Right cardiac atrium (tissue), 5 donors: ENCODE data around the gene PRKN. TPM values are rescaled to one million over a fixed set of nuclear protein-coding genes. Genes with fewer than 3 reads are reported as not detected.
"Not testable (repeated sequence)": the region's sequence is repeated elsewhere in the genome, so short reads cannot be mapped to it uniquely, and the experiment has no call there.

Experiments used
- ATAC-seq, 2 donors: fragments of 200-7000 bp; cut with Tn5 transposase; one replicate each; pipeline versions ENCODE4 v1.8.0 to v1.9.1; 2020; ENCODE audit warnings: moderate library complexity in 2 of 2, mild to moderate bottlenecking in 1 of 2
- DNase-seq, 3 donors: peaks; one replicate each; pipeline ENCODE4 v3.0.0-alpha.2; 2020
- H3K27ac ChIP-seq: one replicate; pipeline ENCODE4 v1.5.1; 2013; ENCODE audit warnings: mild to moderate bottlenecking, low read length, control low read depth, moderate library complexity
- H3K27me3 ChIP-seq: one replicate; pipeline ENCODE4 v1.6.1; 2013; ENCODE audit not compliant: control insufficient read depth, insufficient read depth
- H3K4me1 ChIP-seq: one replicate; pipeline ENCODE4 v1.6.1; 2013; ENCODE audit warnings: low read length; ENCODE audit not compliant: control insufficient read depth, insufficient read depth
- H3K4me3 ChIP-seq: one replicate; pipeline ENCODE4 v1.5.1; 2013; ENCODE audit warnings: low read length, control low read depth
- H3K9me3 ChIP-seq: one replicate; pipeline ENCODE4 v1.6.1; 2013; ENCODE audit warnings: low read length; ENCODE audit not compliant: control insufficient read depth
- WGBS: extraction: QIAGEN DNeasy Blood & Tissue Kit; methylation state at CpG from one replicate; pipeline ENCODE4 v1.1.7; 2013; 5-methylcytosine and 5-hydroxymethylcytosine counted together
- intact Hi-C, 4 donors: fragments of 100-400 bp; cut with DNase I; formaldehyde crosslinking; loops; one replicate each; pipeline versions ENCODE4 v1.11.0 to v1.14.0; 2022 to 2023
- polyA plus RNA-seq: library from polyadenylated mRNA; stranded (reverse); fragments of 200-250 nt; gene quantifications from one replicate; pipeline ENCODE4 v1.2.3, GENCODE V29; 2013
- total RNA-seq, 4 donors: library from RNA; stranded (reverse); fragmentation: NEBNext Ultra II Directional; extraction: Animal tissue kit (Norgen Biotek cat#: 25700); gene quantifications; one replicate each; pipeline ENCODE4 v1.2.1, GENCODE V29; 2021
- donor health status: healthy with polysubstance abuse.
- donor health status: DM: no; HTN: yes; CAD: no.
- donor health status: DM: no; HTN: no; CAD: no.
- donor health status: DM: no; HTN: yes; CAD: no; lungs with severe emphysema.
- donor health status: DM: yes; HTN: yes; CAD: no.

The PRKN gene
- total and polyA plus RNA-seq, 5 donors: 9.6 to 33.0 (median 24.8) TPM

GRCh38 chr6:161318456-161318855 is 1409.1 kb downstream of the PRKN start:
- H3K9me3 ChIP-seq: peaks cover 2% of the 10 kb centered on the region
- H3K4me3 ChIP-seq: no peak overlapping the region
- H3K27me3 ChIP-seq: no peaks in the 10 kb centered on the region
- intact Hi-C loops: no loop called here
- H3K27ac ChIP-seq: no peak overlapping the region
- ATAC-seq: no peak
- 83% methylated on average over 6 of the region's 6 CpGs for WGBS
- no peak for DNase-seq
- no peaks in the 10 kb centered on the region for H3K4me1 ChIP-seq

- ATAC-seq (no peak), DNase-seq (no peak)
- 92% methylated on average over 3 of the region's 3 CpGs for WGBS
- no peaks in the 10 kb centered on the region for H3K27me3 ChIP-seq
- no peak overlapping the region for H3K4me3 ChIP-seq
- H3K27ac ChIP-seq: no peak overlapping the region
- intact Hi-C loops: no loop called here
- no peaks in the 10 kb centered on the region for H3K4me1 ChIP-seq
- H3K9me3 ChIP-seq: peaks cover 2% of the 10 kb centered on the region
Measured at GRCh38 chr6:161316531-161316930, 1411.0 kb downstream of the PRKN start.

- H3K9me3 ChIP-seq, H3K4me3 ChIP-seq, DNase-seq, H3K27me3 ChIP-seq, ATAC-seq, intact Hi-C loops, H3K4me1 ChIP-seq, H3K27ac ChIP-seq: not testable (repeated sequence)
- 80% methylated on average over 15 of the region's 15 CpGs for WGBS
Measured at GRCh38 chr6:161315246-161315917, 1412.2 kb downstream of the PRKN start.

- WGBS: 93% methylated on average over 20 of the region's 20 CpGs
- ATAC-seq: not testable (repeated sequence)
Measured at GRCh38 chr6:161314541-161315245, 1412.9 kb downstream of the PRKN start.

GRCh38 chr6:161313940-161314509 is 1413.5 kb downstream of the PRKN start:
- H3K4me3 ChIP-seq: no peak overlapping the region
- no peaks in the 10 kb centered on the region for H3K27me3 ChIP-seq
- no peak for DNase-seq
- H3K9me3 ChIP-seq: peaks cover 2% of the 10 kb centered on the region
- no peaks in the 10 kb centered on the region for H3K4me1 ChIP-seq
- intact Hi-C loops: no loop called here
- WGBS: 90% methylated on average over 6 of the region's 6 CpGs
- ATAC-seq: no peak
- no peak overlapping the region for H3K27ac ChIP-seq

More at GRCh38 chr6:161314541-161315245, 1412.9 kb downstream of the PRKN start:
- intact Hi-C loops, DNase-seq, H3K4me3 ChIP-seq, H3K27me3 ChIP-seq, H3K9me3 ChIP-seq, H3K27ac ChIP-seq, H3K4me1 ChIP-seq: not testable (repeated sequence)

- H3K4me3 ChIP-seq, H3K4me1 ChIP-seq, H3K27me3 ChIP-seq, DNase-seq, H3K9me3 ChIP-seq, ATAC-seq, intact Hi-C loops, H3K27ac ChIP-seq: not testable (repeated sequence)
- WGBS: 52% methylated on average over 3 of the region's 3 CpGs
Measured at GRCh38 chr6:161313475-161313874, 1414.1 kb downstream of the PRKN start.

GRCh38 chr6:161309774-161310173 is 1417.8 kb downstream of the PRKN start:
- H3K27me3 ChIP-seq, intact Hi-C loops, H3K9me3 ChIP-seq, H3K27ac ChIP-seq, DNase-seq, ATAC-seq, H3K4me1 ChIP-seq, H3K4me3 ChIP-seq: not testable (repeated sequence)
- 88% methylated on average over 7 of the region's 7 CpGs for WGBS

- no peaks in the 10 kb centered on the region for H3K27me3 ChIP-seq
- no peaks in the 10 kb centered on the region for H3K4me1 ChIP-seq
- intact Hi-C loops: no loop called here
- no peak overlapping the region for H3K4me3 ChIP-seq
- ATAC-seq (no peak), DNase-seq (no peak)
- no peaks in the 10 kb centered on the region for H3K9me3 ChIP-seq
- WGBS: 84% methylated on average over 10 of the region's 10 CpGs
- H3K27ac ChIP-seq: no peak overlapping the region
Measured at GRCh38 chr6:161308075-161308655, 1419.4 kb downstream of the PRKN start.

- Histone ChIP-seq H3K27ac (no peak overlapping the region), H3K4me1 (no peaks in the 10 kb centered on the region), H3K4me3 (no peak overlapping the region), H3K9me3 (no peaks in the 10 kb centered on the region), H3K27me3 (no peaks in the 10 kb centered on the region)
- intact Hi-C loops: no loop called here
- no peak for DNase-seq
- ATAC-seq: no peak
- WGBS: 60% methylated on average over 4 of the region's 4 CpGs
Measured at GRCh38 chr6:161305860-161306259, 1421.7 kb downstream of the PRKN start.

- no peaks in the 10 kb centered on the region for H3K4me1 ChIP-seq
- WGBS: 94% methylated on average over 16 of the region's 16 CpGs
- H3K9me3 ChIP-seq: no peaks in the 10 kb centered on the region
- peak in 1 of 3 donors; percentile 57 for DNase-seq
- no peak overlapping the region for H3K27ac ChIP-seq
- H3K27me3 ChIP-seq: no peaks in the 10 kb centered on the region
- intact Hi-C loops: no loop called here
- no peak overlapping the region for H3K4me3 ChIP-seq
- ATAC-seq: no peak
Measured at GRCh38 chr6:161303628-161304340, 1423.8 kb downstream of the PRKN start.
